WERI-Rb-1 (cell line): Measurements from ENCODE around the gene FBXO28.

Experiments used
- DNase-seq: peaks from one replicate; pipeline ENCODE4 v3.0.0-alpha.2; 2020
- H3K27ac ChIP-seq: fragments of 250-450 bp; sonication (Bioruptor Pico); 2 replicates; pipeline ENCODE4 v1.5.1; 2020; ENCODE audit warnings: mild to moderate bottlenecking, moderate library complexity
- H3K27me3 ChIP-seq: fragments of 250-450 bp; sonication (Bioruptor Pico); 2 replicates; pipeline ENCODE4 v1.5.1; 2021; ENCODE audit warnings: mild to moderate bottlenecking, low read depth, moderate library complexity; ENCODE audit not compliant: insufficient read depth, severe bottlenecking
- H3K36me3 ChIP-seq: fragments of 250-450 bp; sonication (Bioruptor Pico); 2 replicates; pipeline ENCODE4 v1.5.1; 2020; ENCODE audit warnings: mild to moderate bottlenecking, moderate library complexity
- H3K4me3 ChIP-seq: 2 replicates; pipeline ENCODE4 v1.5.1; 2011; ENCODE audit warnings: low read depth, mild to moderate bottlenecking, control low read depth, low read length
- H3K9me3 ChIP-seq: fragments of 250-450 bp; sonication (Bioruptor Pico); 2 replicates; pipeline ENCODE4 v1.5.1; 2021; ENCODE audit warnings: mild to moderate bottlenecking, moderate library complexity; ENCODE audit not compliant: severe bottlenecking
- CTCF ChIP-seq: IDR thresholded peaks from 2 replicates; pipeline ENCODE4 v1.5.1; 2011; ENCODE audit warnings: low read depth, mild to moderate bottlenecking, control low read depth, inconsistent platforms, low read length

Gene FBXO28

GRCh38 chr1:224090116-224090515 is 23.8 kb upstream of the FBXO28 start:
- Histone ChIP-seq H3K4me3 (no peak overlapping the region), H3K27me3 (no peaks in the 10 kb centered on the region), H3K36me3 (no peaks in the 10 kb centered on the region), H3K9me3 (no peaks in the 10 kb centered on the region), H3K27ac (no peak overlapping the region)
- no peak for TF ChIP-seq CTCF
- DNase-seq = no peak

- no peak for TF ChIP-seq CTCF
- no peaks in the 10 kb centered on the region for H3K36me3 ChIP-seq
- DNase-seq = no peak
These were observed 21.8 kb upstream of the FBXO28 start for GRCh38 chr1:224092111-224092510.

GRCh38 chr1:224092601-224093000 is 21.3 kb upstream of the FBXO28 start:
- Histone ChIP-seq H3K27ac (no peak overlapping the region), H3K27me3 (no peaks in the 10 kb centered on the region), H3K9me3 (no peaks in the 10 kb centered on the region), H3K4me3 (no peak overlapping the region), H3K36me3 (no peaks in the 10 kb centered on the region)
- TF ChIP-seq CTCF = no peak
- no peak for DNase-seq

More at GRCh38 chr1:224092111-224092510, 21.8 kb upstream of the FBXO28 start:
- Histone ChIP-seq H3K27me3 (no peaks in the 10 kb centered on the region), H3K4me3 (no peak overlapping the region), H3K9me3 (no peaks in the 10 kb centered on the region), H3K27ac (no peak overlapping the region)

- no peaks in the 10 kb centered on the region for H3K9me3 ChIP-seq
- no peak overlapping the region for H3K4me3 ChIP-seq
- H3K27ac ChIP-seq = no peak overlapping the region
- no peaks in the 10 kb centered on the region for H3K27me3 ChIP-seq
- no peak for TF ChIP-seq CTCF
- H3K36me3 ChIP-seq = no peaks in the 10 kb centered on the region
- DNase-seq = no peak
These were observed 18.6 kb upstream of the FBXO28 start for GRCh38 chr1:224095339-224095738.

- no peak for DNase-seq
- Histone ChIP-seq H3K9me3 (no peaks in the 10 kb centered on the region), H3K27ac (no peak overlapping the region), H3K4me3 (no peak overlapping the region), H3K36me3 (no peaks in the 10 kb centered on the region), H3K27me3 (no peaks in the 10 kb centered on the region)
- no peak for TF ChIP-seq CTCF
These were observed 18.0 kb upstream of the FBXO28 start for GRCh38 chr1:224095867-224096266.

GRCh38 chr1:224096773-224097172 is 17.1 kb upstream of the FBXO28 start:
- Histone ChIP-seq H3K27ac (no peak overlapping the region), H3K36me3 (no peaks in the 10 kb centered on the region), H3K4me3 (no peak overlapping the region), H3K9me3 (no peaks in the 10 kb centered on the region), H3K27me3 (no peaks in the 10 kb centered on the region)
- no peak for TF ChIP-seq CTCF
- DNase-seq = no peak
